T-helper 17 cell (primary cell): ENCODE measurements around the gene NDUFAF4. TPM values are rescaled to one million over a fixed set of nuclear protein-coding genes. Genes with fewer than 3 reads are reported as not detected.

ENCODE experiments used
- ATAC-seq: fragments of 150-1000 bp; cut with Tn5 transposase; 2 replicates; pipeline ENCODE4 v1.10.0; 2021; ENCODE audit warnings: mild to moderate bottlenecking, moderate library complexity
- DNase-seq, 3 donors: peaks; one replicate each; pipeline versions ENCODE4 v3.0.0 to v3.0.0-alpha.2; 2020 to 2021
- H3K9me3 ChIP-seq: one replicate; pipeline ENCODE4 v1.7.0; 2013; ENCODE audit warnings: low read length, mild to moderate bottlenecking; ENCODE audit not compliant: control insufficient read depth, poor library complexity, severe bottlenecking
- H3K27ac Mint-ChIP-seq: one replicate; pipeline ENCODE4 v1.8.0; 2022; ENCODE audit warnings: mild to moderate bottlenecking, moderate library complexity, mixed read lengths
- H3K27me3 Mint-ChIP-seq: one replicate; pipeline ENCODE4 v1.8.0; 2022; ENCODE audit warnings: mixed read lengths
- H3K36me3 Mint-ChIP-seq: one replicate; pipeline ENCODE4 v1.8.0; 2022; ENCODE audit warnings: low read depth, mixed read lengths
- H3K4me1 Mint-ChIP-seq: one replicate; pipeline ENCODE4 v1.8.0; 2022; ENCODE audit warnings: mild to moderate bottlenecking, mixed read lengths
- H3K4me3 Mint-ChIP-seq: one replicate; pipeline ENCODE4 v1.8.0; 2022; ENCODE audit warnings: mild to moderate bottlenecking, moderate library complexity, mixed read lengths
- total RNA-seq, 4 donors: library from RNA in 2 of 4; stranded (reverse) in 2 of 4; gene quantifications; one replicate each; pipeline ENCODE4 v1.2.3 and lab custom pipeline; 2022 to 2026

NDUFAF4 gene
- total RNA-seq, 2 donors from 2014 or later = 26.7 to 26.8 TPM

- Mint-ChIP-seq H3K4me3 (no peak overlapping the region), H3K36me3 (no peaks in the 10 kb centered on the region), H3K27ac (no peak overlapping the region)
These were observed 48.1 kb downstream of the NDUFAF4 start for GRCh38 chr6:96849615-96850014.

DNA sequence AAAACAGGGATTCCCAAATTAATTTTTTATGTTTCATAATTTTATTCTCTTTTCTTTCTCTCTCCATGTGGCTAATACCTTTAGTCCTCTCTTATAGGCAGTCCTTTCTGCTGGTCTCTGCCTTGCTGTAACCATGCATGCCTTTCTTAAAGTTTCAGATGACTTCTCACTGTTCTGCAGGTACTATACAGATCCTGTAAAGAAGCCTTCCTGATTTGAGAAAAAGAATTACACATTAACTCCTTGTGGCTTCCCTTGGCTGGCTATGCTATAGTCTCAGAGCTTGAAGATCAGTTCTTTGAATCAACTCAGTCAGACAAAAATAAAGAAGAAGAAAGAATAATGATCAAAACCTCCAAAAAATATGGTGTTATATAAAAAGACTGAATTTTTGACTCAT, 53.2 kb downstream of the NDUFAF4 start:
- Mint-ChIP-seq H3K4me3 (no peak overlapping the region), H3K4me1 (no peaks in the 10 kb centered on the region), H3K27me3 (no peaks in the 10 kb centered on the region), H3K36me3 (no peaks in the 10 kb centered on the region), H3K27ac (no peak overlapping the region)
- ATAC-seq = no peak
- H3K9me3 ChIP-seq = no peaks in the 10 kb centered on the region
- DNase-seq = no peak

More at GRCh38 chr6:96849615-96850014, 48.1 kb downstream of the NDUFAF4 start:
- Mint-ChIP-seq H3K4me1 (no peaks in the 10 kb centered on the region), H3K27me3 (no peaks in the 10 kb centered on the region)
- ATAC-seq (no peak), DNase-seq (no peak)
- no peaks in the 10 kb centered on the region for H3K9me3 ChIP-seq

- no peaks in the 10 kb centered on the region for H3K9me3 ChIP-seq
- DNase-seq = no peak
- H3K4me3 Mint-ChIP-seq = no peak overlapping the region
- ATAC-seq = no peak
- H3K4me1 Mint-ChIP-seq = peaks cover 14% of the 10 kb centered on the region
- no peaks in the 10 kb centered on the region for H3K36me3 Mint-ChIP-seq
- H3K27me3 Mint-ChIP-seq = peaks cover 15% of the 10 kb centered on the region
- H3K27ac Mint-ChIP-seq = no peak overlapping the region
These were observed 56.3 kb downstream of the NDUFAF4 start for GRCh38 chr6:96841345-96841744.

Other genes starting within 250 kb of the NDUFAF4 start
- gene GPR63, start 60.4 kb downstream of the NDUFAF4 start, total RNA-seq = under 1 TPM; 0.80 to 0.96 TPM
- gene KLHL32, start 26.8 kb upstream of the NDUFAF4 start, total RNA-seq = 1 to 10 TPM; 1.9 to 2.5 TPM